Measurements from ENCODE around the gene RGS5. TPM values are rescaled to one million over a fixed set of nuclear protein-coding genes. Genes with fewer than 3 reads are reported as not detected.

The RGS5 gene
- total RNA-seq, 1 experiment from 2014 or later: 14.1 TPM

- ChIA-PET POLR2A (interaction anchor here (0.7 kb wide), 1 partner anchor 125 kb away, joined by 4 read pairs; no protein-coding TSS in a partner anchor), CTCF (interaction anchor here (0.7 to 1.0 kb wide), 2 partner anchors 195 to 320 kb away, joined by 3 to 4 read pairs; no protein-coding TSS in a partner anchor)
- TF ChIP-seq CTCF (IDR thresholded peaks at IDR 0.05; ENCODE audit: unreplicated experiment): no peak
- no peak overlapping the region for H3K4me3 Mint-ChIP-seq (ENCODE audit: unreplicated experiment)
- H3K27me3 Mint-ChIP-seq (ENCODE audit: insufficient read depth, unreplicated experiment): peaks cover 33% of the 10 kb centered on the region
- no peaks in the 10 kb centered on the region for H3K9me3 Mint-ChIP-seq (ENCODE audit: unreplicated experiment)
- H3K4me1 Mint-ChIP-seq (ENCODE audit: insufficient read depth, unreplicated experiment): no peaks in the 10 kb centered on the region
- intact Hi-C loops (cut with micrococcal nuclease): no loop called here
- H3K27ac Mint-ChIP-seq (ENCODE audit: low read depth, unreplicated experiment): no peak overlapping the region
- H3K36me3 Mint-ChIP-seq (ENCODE audit: insufficient read depth, unreplicated experiment): no peaks in the 10 kb centered on the region
- no TSS peak for BruUV-seq (replicated peaks)
- DNase-seq (ENCODE audit: unreplicated experiment): no peak
Measured at GRCh38 chr1:163124812-163125211, 77.9 kb downstream of the RGS5 start.

GRCh38 chr1:163120372-163120771 lies 82.3 kb downstream of the RGS5 start:
- DNase-seq (ENCODE audit: unreplicated experiment): no peak
- no peak overlapping the region for H3K27ac Mint-ChIP-seq (ENCODE audit: low read depth, unreplicated experiment)
- ChIA-PET POLR2A (no interaction called here), CTCF (interaction anchor here (0.7 to 1.0 kb wide), 2 partner anchors 13 to 22 kb away, joined by 3 to 4 read pairs; no protein-coding TSS in a partner anchor)
- no TSS peak for BruUV-seq (replicated peaks)
- H3K4me3 Mint-ChIP-seq (ENCODE audit: unreplicated experiment): no peak overlapping the region
- H3K36me3 Mint-ChIP-seq (ENCODE audit: insufficient read depth, unreplicated experiment): no peaks in the 10 kb centered on the region
- H3K4me1 Mint-ChIP-seq (ENCODE audit: insufficient read depth, unreplicated experiment): no peaks in the 10 kb centered on the region
- peaks cover 15% of the 10 kb centered on the region for H3K27me3 Mint-ChIP-seq (ENCODE audit: insufficient read depth, unreplicated experiment)
- H3K9me3 Mint-ChIP-seq (ENCODE audit: unreplicated experiment): no peaks in the 10 kb centered on the region
- TF ChIP-seq CTCF (IDR thresholded peaks at IDR 0.05; ENCODE audit: unreplicated experiment): no peak
- intact Hi-C loops (cut with micrococcal nuclease): no loop called here

GRCh38 chr1:163119707-163120106 lies 83.0 kb downstream of the RGS5 start:
- Mint-ChIP-seq H3K36me3 (ENCODE audit: insufficient read depth, unreplicated experiment) (no peaks in the 10 kb centered on the region), H3K4me3 (ENCODE audit: unreplicated experiment) (no peak overlapping the region), H3K9me3 (ENCODE audit: unreplicated experiment) (no peaks in the 10 kb centered on the region), H3K27me3 (ENCODE audit: insufficient read depth, unreplicated experiment) (peaks cover 12% of the 10 kb centered on the region), H3K4me1 (ENCODE audit: insufficient read depth, unreplicated experiment) (no peaks in the 10 kb centered on the region), H3K27ac (ENCODE audit: low read depth, unreplicated experiment) (no peak overlapping the region)
- CTCF ChIA-PET: interaction anchor here (0.8 to 1.0 kb wide), 2 partner anchors 23 to 49 kb away, joined by 3 read pairs; no protein-coding TSS in a partner anchor
- POLR2A ChIA-PET: no interaction called here
- BruUV-seq (replicated peaks): no TSS peak
- DNase-seq (ENCODE audit: unreplicated experiment): no peak
- intact Hi-C loops (cut with micrococcal nuclease): no loop called here
- no peak for TF ChIP-seq CTCF (IDR thresholded peaks at IDR 0.05; ENCODE audit: unreplicated experiment)

- Mint-ChIP-seq H3K9me3 (ENCODE audit: unreplicated experiment) (no peaks in the 10 kb centered on the region), H3K4me1 (ENCODE audit: insufficient read depth, unreplicated experiment) (no peaks in the 10 kb centered on the region), H3K27me3 (ENCODE audit: insufficient read depth, unreplicated experiment) (no peaks in the 10 kb centered on the region), H3K27ac (ENCODE audit: low read depth, unreplicated experiment) (no peak overlapping the region), H3K36me3 (ENCODE audit: insufficient read depth, unreplicated experiment) (no peaks in the 10 kb centered on the region), H3K4me3 (ENCODE audit: unreplicated experiment) (no peak overlapping the region)
- ChIA-PET CTCF (no interaction called here), POLR2A (no interaction called here)
- TF ChIP-seq CTCF (IDR thresholded peaks at IDR 0.05; ENCODE audit: unreplicated experiment): no peak
- BruUV-seq (replicated peaks): no TSS peak
- intact Hi-C loops (cut with micrococcal nuclease): no loop called here
- DNase-seq (ENCODE audit: unreplicated experiment): no peak
Measured at GRCh38 chr1:163115887-163116286, 86.8 kb downstream of the RGS5 start.
